ENCODE results near the gene UBA3. TPM values are rescaled to one million over a fixed set of nuclear protein-coding genes. Genes with fewer than 3 reads are reported as not detected.
A peak's percentile ranks its signal among the peaks of the same experiment; 100 is the strongest.

Gene UBA3
- total and polyA plus RNA-seq, 10 of the 15 experiments (the other 5 are each of a cell fraction or from before 2014, with no cell fraction given): 72.9 to 131 (median 102) TPM

DNA sequence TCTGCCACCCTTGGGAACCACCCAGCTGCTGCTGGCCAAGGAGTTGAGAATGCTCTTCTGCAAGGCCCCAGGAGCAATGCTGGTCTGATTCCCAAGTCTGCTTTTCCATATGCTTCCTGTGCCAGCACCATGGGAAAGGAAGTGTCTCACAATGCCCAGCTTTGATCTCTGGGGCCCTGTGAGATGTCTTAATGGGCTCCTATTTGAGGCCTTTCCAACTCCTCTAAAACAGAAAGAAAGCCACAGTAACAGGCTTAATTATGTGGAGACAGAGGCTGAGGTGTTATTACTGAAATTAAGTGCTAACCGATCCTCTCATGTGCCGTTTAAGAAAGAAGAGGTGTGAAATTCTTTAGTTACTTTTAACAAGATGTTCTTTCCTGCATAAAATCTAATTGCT lies 71.2 kb downstream of the UBA3 start (continued):
- TF ChIP-seq, protein P1, sequence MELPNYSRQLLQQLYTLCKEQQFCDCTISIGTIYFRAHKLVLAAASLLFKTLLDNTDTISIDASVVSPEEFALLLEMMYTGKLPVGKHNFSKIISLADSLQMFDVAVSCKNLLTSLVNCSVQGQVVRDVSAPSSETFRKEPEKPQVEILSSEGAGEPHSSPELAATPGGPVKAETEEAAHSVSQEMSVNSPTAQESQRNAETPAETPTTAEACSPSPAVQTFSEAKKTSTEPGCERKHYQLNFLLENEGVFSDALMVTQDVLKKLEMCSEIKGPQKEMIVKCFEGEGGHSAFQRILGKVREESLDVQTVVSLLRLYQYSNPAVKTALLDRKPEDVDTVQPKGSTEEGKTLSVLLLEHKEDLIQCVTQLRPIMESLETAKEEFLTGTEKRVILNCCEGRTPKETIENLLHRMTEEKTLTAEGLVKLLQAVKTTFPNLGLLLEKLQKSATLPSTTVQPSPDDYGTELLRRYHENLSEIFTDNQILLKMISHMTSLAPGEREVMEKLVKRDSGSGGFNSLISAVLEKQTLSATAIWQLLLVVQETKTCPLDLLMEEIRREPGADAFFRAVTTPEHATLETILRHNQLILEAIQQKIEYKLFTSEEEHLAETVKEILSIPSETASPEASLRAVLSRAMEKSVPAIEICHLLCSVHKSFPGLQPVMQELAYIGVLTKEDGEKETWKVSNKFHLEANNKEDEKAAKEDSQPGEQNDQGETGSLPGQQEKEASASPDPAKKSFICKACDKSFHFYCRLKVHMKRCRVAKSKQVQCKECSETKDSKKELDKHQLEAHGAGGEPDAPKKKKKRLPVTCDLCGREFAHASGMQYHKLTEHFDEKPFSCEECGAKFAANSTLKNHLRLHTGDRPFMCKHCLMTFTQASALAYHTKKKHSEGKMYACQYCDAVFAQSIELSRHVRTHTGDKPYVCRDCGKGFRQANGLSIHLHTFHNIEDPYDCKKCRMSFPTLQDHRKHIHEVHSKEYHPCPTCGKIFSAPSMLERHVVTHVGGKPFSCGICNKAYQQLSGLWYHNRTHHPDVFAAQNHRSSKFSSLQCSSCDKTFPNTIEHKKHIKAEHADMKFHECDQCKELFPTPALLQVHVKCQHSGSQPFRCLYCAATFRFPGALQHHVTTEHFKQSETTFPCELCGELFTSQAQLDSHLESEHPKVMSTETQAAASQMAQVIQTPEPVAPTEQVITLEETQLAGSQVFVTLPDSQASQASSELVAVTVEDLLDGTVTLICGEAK (IDR thresholded peaks at IDR 0.05; ENCODE audit: borderline replicate concordance): no peak
- TF ChIP-seq, protein P2, sequence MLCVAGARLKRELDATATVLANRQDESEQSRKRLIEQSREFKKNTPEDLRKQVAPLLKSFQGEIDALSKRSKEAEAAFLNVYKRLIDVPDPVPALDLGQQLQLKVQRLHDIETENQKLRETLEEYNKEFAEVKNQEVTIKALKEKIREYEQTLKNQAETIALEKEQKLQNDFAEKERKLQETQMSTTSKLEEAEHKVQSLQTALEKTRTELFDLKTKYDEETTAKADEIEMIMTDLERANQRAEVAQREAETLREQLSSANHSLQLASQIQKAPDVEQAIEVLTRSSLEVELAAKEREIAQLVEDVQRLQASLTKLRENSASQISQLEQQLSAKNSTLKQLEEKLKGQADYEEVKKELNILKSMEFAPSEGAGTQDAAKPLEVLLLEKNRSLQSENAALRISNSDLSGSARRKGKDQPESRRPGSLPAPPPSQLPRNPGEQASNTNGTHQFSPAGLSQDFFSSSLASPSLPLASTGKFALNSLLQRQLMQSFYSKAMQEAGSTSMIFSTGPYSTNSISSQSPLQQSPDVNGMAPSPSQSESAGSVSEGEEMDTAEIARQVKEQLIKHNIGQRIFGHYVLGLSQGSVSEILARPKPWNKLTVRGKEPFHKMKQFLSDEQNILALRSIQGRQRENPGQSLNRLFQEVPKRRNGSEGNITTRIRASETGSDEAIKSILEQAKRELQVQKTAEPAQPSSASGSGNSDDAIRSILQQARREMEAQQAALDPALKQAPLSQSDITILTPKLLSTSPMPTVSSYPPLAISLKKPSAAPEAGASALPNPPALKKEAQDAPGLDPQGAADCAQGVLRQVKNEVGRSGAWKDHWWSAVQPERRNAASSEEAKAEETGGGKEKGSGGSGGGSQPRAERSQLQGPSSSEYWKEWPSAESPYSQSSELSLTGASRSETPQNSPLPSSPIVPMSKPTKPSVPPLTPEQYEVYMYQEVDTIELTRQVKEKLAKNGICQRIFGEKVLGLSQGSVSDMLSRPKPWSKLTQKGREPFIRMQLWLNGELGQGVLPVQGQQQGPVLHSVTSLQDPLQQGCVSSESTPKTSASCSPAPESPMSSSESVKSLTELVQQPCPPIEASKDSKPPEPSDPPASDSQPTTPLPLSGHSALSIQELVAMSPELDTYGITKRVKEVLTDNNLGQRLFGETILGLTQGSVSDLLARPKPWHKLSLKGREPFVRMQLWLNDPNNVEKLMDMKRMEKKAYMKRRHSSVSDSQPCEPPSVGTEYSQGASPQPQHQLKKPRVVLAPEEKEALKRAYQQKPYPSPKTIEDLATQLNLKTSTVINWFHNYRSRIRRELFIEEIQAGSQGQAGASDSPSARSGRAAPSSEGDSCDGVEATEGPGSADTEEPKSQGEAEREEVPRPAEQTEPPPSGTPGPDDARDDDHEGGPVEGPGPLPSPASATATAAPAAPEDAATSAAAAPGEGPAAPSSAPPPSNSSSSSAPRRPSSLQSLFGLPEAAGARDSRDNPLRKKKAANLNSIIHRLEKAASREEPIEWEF (IDR thresholded peaks at IDR 0.05; ENCODE audit: insufficient replicate concordance, low read depth, low read length): no peak
- TF ChIP-seq MEF2B (IDR thresholded peaks at IDR 0.05; ENCODE audit: partially characterized antibody, poor library complexity, severe bottlenecking): peak; percentile 53
- TF ChIP-seq ATF3 (IDR thresholded peaks at IDR 0.05; ENCODE audit: borderline replicate concordance, extremely low read depth, low read depth, low read length): no peak
- no peak for TF ChIP-seq MEF2A (IDR thresholded peaks at IDR 0.05; ENCODE audit: insufficient read depth, low read depth, low read length)
- TF ChIP-seq PRDM15 (CRISPR knock-in tag; IDR thresholded peaks at IDR 0.05): no peak
- TF ChIP-seq CBX5 (IDR thresholded peaks at IDR 0.05; ENCODE audit: low read depth): no peak
- no peak for TF ChIP-seq SUPT20H (IDR thresholded peaks at IDR 0.05; ENCODE audit: borderline replicate concordance, control insufficient read depth, low read depth, low read length)
- no peak; the same call in 1 of the 2 replicates for TF ChIP-seq NR2F1 (conservative IDR thresholded peaks at IDR 0.05)
- TF ChIP-seq FOXK2 (IDR thresholded peaks at IDR 0.05): no peak
- no peak for TF ChIP-seq EZH2 (IDR thresholded peaks at IDR 0.05; ENCODE audit: borderline replicate concordance, control insufficient read depth, low read depth, low read length)
- TF ChIP-seq BCLAF1 (IDR thresholded peaks at IDR 0.05): no peak
